ENCODE results near the gene COMTD1.
"Not testable (repeated sequence)": the region's sequence is repeated elsewhere in the genome, so short reads cannot be mapped to it uniquely, and the experiment has no call there.

COMTD1 gene

DNA sequence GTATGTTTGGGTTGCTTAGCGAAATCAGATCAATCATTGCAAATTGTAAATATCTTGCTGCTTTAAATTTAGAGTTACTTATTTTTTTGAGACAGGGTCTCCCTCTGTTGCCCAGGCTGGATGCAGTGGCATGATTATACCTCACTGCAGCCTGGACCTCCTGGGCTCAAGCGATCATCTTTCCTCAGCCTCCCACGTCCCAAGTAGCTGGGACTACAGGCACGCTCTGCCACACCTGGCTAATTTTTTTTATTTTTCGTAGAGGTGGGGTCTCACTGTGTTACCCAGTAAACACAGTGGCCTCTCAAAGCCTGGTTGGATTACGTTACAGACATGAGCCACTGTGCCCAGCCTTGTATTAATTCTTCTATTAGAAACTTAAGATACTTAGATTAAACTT, 23.4 kb downstream of the COMTD1 start:
- DNase-seq, result no peak

DNA sequence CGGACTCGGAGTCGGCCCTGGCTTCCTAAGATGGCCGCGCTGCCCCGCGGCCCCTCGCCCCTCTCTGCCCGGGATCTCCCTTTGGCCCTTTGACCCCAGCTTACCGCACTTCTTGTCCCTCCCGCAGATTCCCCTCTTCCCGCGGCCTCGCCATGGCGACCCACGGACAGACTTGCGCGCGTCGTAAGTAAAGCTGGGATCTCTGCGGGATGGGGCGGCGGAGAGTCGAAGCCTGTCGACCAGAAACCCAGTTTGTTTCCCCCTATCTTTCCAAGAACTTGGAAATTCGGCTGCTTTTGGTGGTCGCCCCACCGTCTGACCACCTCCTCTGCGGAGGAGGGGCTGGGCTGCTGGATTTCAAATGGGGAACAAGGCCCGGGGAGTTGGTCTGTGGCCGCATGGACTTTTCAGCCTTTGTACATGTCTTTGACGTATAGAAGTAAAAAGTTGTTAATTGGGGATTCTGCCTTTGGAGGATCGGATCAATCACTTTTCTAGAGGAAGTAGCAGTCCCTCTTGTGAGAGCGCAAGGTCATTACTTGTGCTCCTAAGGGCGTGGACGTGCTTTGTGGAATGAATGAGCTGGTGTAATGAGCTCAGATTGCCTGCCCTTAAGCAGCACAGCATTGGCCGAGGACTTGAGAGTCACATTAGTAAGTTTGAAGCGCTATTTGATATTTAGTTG, 24.6 kb downstream of the COMTD1 start:
- no peak for DNase-seq

DNA sequence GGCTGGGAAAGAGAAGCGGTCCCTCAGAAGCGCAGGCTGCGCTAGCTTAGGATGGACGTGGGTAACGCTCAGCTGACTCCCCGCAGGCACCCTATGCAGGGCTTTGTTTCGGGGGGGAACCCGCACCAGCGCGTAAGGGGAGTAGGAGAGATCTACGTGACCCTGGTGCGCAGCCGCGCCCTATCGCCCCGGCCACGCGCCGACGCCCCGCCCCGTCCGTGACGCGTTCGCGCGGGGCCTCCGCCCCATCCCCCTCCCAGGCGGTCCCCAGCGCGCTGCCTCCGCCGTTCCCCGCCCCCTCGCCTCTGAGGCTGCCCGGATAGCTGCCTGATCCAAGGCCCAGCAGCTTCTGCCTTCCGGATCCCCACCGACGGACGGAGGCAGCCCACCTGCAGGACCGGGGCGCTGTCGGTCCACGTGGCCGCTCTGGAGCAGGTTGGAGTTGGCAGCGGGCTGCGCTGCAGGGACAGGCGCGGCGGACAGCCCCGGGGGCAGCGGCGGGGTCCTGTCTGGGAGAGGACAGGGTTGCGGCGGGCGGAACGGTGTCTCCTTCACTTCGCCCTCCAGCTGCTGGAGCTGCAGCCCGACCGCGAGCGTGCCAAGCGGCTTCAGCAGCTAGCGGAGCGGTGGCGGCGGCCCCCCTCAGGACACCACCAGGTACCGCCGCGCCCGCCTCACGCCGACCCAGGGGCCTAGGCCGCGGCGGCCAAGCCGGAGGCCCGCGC, 25.3 kb downstream of the COMTD1 start, which contains the start of gene VDAC2:
VDAC2 (plus strand) TSS at position 515 of the 725 bp plus-strand sequence. CDS start 363 bp downstream, outside the sequence.
- peak; percentile 91 for DNase-seq

DNA sequence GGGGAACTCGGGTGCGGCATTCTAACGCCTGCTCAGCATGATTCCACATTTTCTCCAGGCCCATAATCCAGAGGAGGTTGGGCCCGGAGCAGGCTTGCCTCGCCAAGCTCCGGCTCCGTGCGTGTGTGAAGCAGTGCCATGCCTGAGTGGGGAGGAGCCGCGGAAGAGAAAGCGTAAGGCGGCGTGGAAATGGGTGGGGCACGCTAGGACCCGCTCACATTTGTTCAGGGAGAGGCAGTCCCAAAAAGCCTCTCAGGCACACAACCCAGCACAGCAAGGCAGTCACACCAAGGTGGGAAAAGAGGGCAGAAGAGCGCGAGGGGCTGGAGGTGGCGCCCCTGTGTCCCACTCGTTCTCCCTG, 25.9 kb downstream of the COMTD1 start:
- peak; percentile 74 for DNase-seq

- DNase-seq, result no peak
These were observed 26.5 kb downstream of the COMTD1 start for GRCh38 chr10:75209086-75209920.

- no peak for DNase-seq
These were observed 27.6 kb downstream of the COMTD1 start for GRCh38 chr10:75208181-75208580.

DNA sequence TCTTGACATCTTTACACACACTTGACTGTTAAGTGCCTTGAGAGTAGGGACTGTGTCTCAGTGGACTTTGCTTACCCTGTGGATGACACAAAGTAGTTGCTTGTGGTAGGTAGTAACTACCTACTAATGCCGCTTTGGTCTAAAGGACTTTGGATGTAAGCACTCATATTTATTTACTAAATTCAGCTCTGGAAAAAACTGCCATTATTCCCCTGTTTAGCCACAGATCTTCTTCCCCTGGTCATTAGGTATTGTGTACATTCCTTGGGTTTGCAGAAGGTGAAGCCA, 28.0 kb downstream of the COMTD1 start:
- DNase-seq, result no peak

DNA sequence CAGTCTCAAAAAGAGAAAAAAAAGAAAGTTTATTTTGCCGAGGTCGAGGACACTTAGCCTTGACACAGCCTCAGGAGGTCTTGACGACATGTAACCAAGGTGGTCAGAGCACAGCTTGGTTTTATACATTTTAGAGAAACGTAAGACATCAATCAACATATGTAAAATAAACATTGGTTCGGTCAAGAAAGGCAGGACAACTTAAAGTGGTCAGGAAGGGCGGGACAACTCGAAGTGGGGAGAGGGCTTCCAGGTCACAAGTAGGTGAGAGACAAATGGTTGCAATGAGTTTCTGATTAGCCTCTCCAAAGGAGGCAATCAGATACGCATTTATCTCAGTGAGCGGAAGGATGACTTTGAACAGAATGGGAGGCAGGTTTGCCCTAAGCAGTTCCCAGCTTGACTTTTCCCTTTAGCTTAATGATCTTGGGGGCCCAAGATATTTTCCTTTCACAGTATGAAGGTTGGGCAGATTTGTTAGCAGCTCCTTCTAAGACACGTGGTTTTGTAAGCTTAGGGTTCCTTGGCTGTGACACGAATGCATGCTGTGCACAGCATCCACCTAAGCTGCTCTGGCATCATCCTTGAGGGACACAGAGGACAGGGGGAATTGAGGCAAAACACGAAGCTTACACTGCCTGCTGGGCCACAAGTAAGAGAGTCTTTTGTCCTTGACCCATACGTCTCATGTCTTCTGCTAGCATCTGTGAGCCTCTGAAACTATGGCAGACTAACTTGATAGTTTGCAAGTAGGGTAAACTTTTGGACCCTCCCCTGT, 28.5 kb downstream of the COMTD1 start:
- DNase-seq, result no peak

DNA sequence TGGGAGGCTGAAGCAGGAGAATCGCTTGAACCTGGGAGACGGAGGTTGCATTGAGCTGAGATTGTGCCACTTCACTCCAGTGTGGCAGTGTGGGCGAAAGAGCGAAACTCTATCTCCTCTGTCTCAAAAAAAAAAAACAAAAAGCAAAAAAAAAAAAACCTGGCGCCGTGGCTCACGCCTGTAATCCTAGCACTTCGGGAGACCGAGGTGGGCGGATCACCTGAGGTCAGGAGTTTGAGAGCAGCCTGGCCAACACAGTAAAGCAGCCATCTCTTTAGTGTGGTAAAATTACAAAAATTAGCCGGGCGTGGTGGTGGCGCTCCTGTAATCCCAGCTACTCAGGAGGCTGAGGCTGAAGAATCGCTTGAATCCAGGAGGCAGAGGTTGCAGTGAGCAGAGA, 29.1 kb downstream of the COMTD1 start:
- not testable (repeated sequence) for DNase-seq

GRCh38 chr10:75205908-75206307, 29.8 kb downstream of the COMTD1 start:
- DNase-seq, result no peak

DNA sequence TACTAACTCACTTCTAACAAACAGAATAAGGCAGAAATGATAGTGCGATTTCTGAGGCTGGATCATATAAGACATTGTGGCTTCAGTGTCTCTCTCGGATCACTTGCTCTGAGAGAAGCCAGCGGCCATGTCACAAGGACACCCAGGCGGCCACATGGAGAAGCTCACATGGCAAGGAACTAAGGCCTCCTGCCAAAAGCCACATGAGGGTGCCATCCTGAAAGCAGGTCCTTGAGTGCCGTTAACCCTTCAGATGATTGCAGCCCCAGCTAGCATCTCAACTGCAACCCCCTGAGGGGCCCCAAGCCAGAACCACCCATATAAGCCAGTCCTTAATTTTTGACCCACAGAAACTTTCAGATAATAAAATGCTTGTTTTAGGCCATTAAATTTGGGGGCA, 32.0 kb downstream of the COMTD1 start:
- no peak for DNase-seq

- not testable (repeated sequence) for DNase-seq
These were observed 32.6 kb downstream of the COMTD1 start for GRCh38 chr10:75203046-75203620.

DNA sequence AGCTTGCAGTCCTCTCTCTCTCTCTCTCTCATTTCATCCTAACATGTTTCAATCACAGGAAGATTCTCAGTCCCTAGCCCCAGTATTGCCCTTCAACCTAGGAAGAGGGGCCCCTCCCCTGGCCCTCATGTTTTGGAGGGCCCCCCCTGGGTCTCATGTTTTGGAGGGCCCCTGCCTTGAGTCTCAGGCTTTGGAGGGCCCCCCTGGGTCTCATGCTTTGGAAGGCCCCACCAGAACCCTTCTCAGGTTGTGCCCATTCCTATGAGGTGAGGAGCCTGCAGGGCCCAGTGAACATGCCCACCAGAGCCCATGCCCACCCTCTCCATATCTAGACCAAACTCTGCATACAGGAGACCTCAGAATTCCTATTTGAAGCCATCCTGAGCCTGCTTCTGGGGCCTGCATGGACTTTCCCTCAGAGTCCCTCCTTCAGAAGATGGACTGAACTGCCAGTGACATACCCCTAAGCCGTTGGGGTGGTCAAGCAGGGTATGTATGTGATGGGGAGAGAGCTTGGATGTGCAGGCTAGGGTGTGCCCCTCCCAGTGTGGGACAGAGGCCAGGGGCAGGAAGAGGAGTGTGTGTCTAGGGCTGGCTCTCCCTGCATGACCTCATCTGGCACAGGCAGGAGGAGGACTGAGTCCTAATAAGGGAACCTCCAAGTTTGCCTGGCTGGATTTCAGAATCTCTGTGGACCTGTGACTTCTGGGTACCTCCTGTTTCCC, 33.3 kb downstream of the COMTD1 start:
- DNase-seq, result no peak

DNA sequence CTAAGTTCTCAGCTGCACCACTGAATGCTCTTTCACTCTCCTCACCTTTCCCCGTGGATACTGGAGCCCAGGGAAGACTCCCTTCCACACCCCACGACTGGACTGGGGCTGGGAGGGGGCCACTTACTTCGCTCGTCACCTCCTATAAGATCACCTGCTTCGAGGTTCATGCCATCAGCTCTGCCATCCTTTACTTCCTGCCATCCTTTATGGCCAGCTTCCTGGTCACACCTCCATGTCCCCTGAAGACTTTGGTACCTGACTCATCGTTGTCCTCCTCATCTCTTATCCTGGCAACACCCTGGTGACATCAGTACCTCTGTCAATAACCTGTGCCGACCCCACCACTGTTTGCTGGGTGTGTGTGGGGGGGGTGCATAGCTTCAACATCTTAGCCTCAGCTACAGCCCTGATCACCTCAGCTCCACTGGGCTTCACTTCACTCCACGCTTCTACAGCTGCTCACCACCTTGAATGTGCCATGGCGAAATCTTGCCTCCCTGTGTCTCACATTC, 33.9 kb downstream of the COMTD1 start:
- DNase-seq, result no peak

DNA sequence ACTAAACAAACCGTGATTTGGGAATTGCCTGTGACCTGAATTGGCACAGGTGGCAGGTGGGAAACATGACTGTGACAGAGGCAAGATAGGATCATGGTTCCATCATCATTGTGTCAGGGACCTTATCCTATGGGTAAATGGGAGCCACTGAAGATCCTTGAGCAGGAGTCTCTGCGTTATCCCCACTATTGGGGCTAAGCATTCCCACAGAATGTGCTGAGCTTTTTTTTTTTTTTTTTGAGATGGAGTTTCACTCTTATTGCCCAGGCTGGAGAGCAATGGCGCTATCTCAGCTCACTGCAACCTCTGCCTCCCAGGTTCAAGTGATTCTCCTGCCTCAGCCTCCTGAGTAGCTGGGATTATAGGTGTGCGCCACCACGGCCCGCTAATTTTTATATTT, 35.8 kb downstream of the COMTD1 start:
- not testable (repeated sequence) for DNase-seq

DNA sequence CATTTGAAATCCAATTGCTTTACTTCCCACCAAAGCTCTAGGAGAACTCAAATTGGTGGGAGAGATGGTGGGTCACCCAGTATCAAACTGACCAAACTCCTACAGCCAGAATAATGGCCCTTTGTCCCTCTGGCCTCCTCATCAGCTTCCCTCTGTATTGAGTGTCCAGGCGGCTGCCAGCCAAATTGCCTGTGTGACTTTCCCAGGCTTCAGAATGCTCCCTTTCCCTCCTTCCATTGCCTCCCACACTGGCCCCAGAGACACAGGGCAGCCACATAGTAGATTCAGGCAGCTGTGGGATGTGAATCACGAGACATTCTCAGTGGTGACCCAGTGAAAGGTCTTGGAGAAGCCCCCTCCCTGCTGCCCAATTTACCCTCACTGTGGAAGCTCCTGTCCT, 37.9 kb downstream of the COMTD1 start:
- DNase-seq, result peak; percentile 51

DNA sequence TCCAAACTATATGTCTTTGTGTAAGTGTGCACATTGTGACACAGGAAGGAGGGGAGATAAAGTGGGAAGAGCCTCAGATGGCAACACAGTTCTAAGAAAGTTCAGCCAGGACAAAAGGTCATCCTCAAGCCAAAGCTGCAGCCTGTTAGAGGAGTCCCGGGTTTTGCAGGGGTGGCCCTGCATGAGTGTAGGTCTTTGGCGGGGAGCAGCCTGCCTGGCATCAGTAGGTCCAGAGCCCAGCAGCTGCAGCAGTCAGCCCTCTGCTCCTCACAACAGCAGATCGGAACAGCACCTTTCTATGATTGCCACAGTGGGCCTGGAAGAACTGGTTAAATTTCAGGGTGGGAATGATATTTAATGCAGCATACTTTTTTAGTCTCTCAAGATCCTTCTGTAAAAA, 38.7 kb downstream of the COMTD1 start:
- DNase-seq, result no peak

- DNase-seq, result no peak
These were observed 40.6 kb downstream of the COMTD1 start for GRCh38 chr10:75195035-75195763.

GRCh38 chr10:75194625-75195024, 41.1 kb downstream of the COMTD1 start:
- not testable (repeated sequence) for DNase-seq

DNA sequence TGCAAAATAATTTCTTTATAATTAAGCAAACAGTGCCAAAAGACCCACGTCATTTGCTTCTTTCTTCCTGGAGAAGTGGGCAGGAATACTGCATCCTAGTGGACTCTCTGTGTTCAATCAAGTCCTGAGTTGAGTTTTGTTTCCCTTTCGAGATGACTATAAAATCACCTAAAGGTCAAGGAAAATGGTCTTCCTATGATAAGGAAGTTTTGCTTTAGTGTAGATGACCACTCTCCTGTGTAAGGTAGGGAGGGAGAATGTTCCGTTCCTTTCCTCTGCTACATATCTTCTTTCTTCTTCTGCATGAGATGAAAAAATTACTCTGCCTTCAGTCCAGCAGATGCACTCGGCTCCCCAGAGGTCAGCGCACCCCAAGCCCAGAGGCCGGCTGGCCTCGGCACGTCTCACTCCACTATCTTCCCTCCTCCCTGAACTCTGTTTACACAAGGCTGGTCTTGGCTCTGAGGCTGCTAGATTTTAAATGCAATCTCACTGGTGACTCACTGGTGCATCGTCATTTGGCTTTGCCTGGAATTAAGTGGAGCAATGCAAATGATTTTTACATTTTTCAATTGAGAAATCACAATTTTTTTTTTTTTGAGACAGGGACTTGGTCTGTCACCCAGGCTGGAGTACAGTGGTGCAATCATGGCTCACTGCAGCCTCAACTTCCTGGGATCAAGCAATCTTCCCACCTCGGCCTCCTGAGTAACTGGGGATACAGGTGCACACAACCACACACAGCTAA, 43.8 kb downstream of the COMTD1 start:
- no peak for DNase-seq

Data from midbrain (tissue), 1 donor.